ENCODE results near the gene STK17B.
A peak's percentile ranks its signal among the peaks of the same experiment; 100 is the strongest.
"Not testable (repeated sequence)": the region's sequence is repeated elsewhere in the genome, so short reads cannot be mapped to it uniquely, and the experiment has no call there.

The STK17B gene

DNA sequence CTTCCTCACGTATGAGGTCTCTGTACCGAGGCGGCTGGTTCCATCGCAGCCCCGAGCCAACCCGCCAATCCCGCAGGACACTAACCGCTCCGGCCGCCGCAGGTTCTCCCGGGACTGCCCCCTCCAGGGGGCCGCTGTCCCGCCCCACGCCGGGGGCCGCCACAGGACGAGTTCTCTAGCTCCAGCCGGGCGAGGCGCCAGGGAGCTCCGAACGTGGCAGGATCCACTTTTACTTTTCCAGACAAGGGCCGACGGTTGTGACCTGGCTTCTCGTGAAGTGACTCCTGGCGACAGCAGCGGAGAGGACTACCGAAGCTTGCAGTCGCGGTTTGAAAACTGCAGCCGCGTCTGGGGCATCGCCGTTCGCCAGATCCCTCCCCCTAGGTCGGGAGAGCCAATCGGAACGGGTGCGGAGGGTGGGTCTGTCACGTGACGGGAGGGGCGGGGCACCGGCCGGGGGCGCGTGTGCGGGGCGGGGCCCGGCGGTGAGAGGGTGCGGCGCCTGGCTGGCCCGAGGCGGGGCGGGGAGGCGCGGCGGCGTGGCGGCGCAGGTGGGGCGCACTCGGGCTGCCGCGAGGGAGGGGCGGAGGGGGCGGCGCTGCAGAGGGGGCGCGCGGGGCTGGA is at the start of gene STK17B:
Gene STK17B (minus strand): TSS at position 331 of the 624 bp plus-strand sequence. CDS start 8,195 bp downstream, outside the sequence.
- DNase-seq, result peak; percentile 98

DNA sequence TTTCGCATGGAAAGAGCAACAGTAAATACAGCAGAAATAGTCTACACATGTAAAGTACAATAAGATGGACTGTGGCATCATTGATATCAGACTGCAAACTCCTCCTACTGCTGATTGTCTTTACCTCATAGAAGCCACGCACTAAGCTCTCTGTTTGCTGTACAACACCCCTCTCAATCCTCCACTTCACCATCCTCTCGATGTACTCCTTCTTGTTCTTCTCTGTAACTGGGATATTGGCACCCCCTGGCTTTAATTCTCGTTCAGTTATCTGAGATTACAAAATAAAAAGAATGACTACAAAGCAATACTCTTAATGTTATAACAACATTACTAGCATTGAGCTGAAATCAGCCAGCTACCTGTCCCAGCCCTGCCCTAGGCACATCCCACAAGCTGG is 49.3 kb upstream of the STK17B start:
- no peak for DNase-seq

DNA sequence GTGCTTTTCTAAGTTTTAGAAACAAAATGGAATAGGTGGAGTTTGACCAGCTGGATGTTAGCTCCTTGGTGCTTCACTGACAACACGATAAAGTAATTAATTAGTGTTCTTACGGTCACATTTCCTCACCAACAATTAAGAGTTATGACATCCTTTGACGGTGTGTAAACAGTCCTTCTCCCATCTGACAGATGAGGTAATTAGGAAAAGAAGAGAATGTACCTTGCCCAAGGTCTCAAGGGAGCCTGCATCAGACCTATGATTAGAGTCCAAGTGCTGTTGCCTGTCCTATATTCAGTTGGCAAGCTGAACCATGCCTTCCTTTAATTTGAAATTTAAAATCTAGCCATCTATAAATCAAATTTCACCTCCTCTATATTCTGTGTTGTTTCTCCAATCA is 48.3 kb upstream of the STK17B start:
- no peak for DNase-seq

DNA sequence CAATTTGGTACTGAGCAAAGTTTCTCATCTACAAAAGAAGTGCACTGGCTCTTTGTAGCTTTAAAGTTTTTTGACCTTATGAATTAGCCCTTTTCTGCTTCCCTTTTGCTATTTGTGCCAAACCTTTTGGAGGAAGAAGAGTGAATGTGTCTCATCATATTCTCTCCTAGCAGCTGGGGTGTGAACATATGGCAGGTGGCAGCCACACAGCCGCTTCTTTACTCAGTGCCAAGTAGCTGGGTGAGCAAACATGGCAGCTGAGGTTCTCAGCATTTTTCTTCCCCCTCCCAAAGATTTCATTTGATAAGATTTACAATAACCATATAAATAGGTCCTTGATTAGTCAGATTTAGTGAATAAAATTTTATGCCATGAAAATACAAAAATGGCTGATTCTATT is 46.7 kb upstream of the STK17B start:
- DNase-seq, result no peak

DNA sequence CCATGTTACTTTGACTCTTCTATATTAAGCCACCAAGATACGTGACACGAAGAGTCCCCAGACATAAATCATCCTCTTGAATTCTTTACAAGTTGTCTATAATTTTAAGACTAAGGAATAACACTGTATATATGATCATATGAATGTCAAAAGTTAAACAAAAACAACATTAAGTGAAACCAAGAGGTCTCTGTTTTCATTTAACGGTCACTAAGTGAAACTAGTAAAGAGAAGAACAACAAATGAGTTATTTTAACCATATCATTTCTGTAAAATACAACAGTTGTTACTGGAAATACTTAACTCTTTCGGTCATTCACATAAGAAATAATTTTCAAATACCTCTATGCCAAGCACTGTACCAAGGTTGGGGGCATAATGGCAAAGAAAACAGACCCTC is 45.7 kb upstream of the STK17B start:
- DNase-seq, result no peak

DNA sequence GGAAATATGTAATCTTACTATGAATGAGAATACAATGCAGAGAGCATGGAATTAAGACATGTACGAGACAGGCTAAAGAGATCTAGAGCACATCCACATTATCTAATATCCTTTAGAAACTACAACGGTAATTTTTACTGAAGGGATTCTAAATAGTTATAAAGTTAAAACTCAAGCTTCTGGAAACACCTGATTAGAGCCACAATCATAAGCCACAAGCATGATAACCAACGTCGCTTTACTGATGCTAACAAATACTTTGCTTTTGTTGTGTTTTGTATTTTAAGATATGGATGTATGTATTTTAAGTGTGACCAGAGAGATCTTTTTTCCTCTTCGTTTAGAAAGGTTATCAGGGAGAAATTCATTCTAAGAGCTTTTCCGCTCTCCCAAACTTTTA is 44.0 kb upstream of the STK17B start:
- no peak for DNase-seq

DNA sequence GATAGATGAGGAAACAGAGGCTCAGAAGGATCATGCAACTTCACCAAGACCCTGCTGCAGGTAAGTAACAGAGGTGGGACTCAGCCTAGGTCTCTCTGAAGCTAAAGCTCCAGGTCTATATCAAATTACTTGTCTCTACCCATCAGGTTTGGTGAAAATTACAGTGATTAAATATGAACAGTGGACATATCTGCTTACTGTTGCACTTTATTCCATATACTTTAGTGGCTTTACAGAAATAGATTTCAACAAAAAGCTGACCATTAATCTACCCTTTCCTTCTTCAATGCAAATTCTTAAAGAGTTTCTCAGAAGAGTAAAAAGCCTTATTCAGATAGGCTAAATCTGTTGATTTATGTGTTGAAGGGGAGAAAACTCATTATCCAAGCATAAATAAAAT is 42.8 kb upstream of the STK17B start:
- no peak for DNase-seq

DNA sequence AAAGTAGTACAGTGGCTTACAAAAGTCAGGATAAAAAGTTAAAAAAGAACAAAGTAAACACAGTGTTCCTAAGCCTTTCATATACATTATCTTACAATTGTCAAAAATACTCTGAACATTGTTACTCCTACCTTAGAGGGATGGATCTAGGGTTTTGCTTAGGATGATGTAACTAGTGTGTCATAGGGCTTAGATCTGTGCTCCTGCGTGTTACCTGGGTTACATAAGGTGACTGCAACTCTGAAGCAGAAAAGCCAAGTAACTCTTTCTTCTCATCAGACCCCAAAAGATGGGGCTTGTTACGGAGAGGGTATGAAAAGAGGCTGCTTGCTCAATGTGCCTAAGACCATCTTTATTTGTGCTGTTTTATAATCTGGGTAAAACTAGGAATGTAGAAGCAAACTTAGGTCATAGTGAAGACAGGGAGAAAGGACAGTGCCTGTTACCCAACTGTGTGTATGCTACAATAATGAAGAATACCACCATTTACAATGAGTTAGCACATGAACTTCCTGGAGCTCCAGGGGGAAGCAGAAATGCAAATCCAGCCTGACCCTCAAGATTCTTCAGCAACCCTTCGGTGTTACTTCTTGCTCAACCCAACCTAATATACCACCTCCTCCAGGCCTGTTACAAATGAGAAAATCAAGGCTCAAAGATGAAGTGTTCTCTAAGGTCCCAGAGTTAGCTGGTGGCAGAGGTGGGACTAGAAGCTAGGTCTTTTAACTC is 42.0 kb upstream of the STK17B start:
- no peak for DNase-seq

DNA sequence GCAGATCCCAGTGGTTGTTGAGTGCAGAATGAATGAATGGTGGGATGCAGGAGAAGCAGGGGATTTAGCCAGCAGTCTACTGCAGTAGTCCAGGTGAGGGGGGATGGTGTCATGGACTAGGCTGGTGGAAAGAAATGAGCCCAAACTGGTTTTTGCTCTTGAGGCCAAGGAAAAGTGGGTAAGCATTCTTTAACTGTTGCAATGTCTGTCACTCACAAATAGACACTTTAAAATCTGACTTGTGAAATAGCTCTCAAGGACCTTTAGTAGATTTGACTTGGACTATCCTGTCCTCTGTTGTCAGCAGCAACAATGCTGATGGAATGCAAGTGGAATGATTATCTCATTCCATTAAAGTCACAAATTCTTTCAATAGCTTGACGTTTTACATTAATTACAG is 37.5 kb upstream of the STK17B start:
- DNase-seq, result no peak

DNA sequence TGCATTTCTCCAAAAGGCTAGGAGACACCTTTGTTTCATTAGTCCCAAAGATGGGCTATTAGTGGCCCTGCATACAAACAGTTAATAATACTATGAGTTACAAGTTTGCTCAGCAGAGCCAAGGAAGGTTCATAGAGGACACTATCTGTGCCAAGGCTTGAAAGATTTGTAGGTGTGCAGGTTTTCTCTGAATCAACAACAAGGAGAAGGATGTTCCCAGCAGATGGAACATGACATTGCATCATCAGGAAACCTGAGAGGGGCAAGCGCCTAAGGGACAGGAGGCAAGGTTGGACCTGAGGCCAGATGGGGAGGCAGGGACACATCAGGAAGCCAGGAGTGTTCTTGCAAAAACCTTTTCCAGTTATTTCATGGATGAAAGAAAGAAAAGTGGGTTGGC is 35.4 kb upstream of the STK17B start:
- DNase-seq, result no peak

DNA sequence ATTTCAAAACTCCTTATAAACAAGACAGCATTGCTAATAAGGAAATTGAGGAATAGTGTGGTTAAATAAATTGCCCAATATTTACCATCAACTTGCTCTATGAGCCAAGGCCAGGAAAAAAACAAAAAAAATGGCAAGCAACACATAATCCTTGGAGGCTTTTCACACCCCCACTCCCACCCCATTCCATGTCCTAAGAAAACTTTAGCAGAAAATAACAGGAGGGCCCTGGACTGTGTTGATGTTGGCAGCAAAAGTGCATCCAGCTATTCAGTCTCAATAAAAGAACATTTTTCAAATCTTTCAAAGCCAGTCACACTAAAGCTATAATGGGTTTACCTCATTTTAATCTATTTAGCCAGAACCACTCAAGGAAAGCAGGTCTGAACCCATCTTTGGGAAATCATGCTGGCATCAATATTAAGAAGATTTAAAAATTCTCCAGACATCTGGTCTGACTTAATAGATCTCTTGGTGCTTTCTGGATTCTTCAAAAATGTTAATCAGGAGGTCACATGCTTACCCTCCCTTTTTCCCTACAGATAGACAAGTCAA is 34.6 kb upstream of the STK17B start:
- no peak for DNase-seq

DNA sequence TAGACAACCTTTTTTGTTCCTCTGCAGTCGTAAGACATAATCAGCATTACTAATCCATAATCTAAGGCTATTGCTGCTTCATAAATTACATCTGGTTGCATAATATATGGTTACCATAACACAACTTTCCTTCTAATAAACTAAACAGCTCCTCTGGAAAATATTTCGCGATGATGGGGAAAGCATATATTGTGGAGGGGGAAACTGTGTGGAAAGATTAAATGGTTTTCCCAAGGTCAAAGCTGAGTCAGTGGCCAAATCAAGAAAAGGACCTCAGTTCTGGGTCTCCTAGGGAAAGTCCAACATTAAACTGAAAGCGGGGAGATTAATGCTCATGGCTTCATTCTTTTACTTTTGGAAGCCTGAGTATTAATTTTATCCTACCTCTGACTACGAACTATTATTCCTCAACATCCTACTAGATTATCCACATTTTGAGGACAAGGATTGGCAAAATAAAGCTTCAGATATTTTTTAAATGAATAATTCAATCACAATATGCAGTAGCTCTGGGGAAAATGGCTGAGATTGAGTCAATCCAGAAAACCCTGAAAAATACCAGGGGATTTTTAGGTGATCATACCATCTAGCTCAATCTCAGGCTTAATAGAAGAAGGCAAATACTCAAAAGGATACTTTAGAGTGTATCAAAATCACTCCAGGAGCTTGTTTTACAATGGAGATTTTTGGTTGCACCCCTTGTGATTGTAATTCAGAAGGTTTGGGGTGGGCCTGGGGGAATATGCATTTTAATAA is 33.8 kb upstream of the STK17B start:
- DNase-seq, result no peak

DNA sequence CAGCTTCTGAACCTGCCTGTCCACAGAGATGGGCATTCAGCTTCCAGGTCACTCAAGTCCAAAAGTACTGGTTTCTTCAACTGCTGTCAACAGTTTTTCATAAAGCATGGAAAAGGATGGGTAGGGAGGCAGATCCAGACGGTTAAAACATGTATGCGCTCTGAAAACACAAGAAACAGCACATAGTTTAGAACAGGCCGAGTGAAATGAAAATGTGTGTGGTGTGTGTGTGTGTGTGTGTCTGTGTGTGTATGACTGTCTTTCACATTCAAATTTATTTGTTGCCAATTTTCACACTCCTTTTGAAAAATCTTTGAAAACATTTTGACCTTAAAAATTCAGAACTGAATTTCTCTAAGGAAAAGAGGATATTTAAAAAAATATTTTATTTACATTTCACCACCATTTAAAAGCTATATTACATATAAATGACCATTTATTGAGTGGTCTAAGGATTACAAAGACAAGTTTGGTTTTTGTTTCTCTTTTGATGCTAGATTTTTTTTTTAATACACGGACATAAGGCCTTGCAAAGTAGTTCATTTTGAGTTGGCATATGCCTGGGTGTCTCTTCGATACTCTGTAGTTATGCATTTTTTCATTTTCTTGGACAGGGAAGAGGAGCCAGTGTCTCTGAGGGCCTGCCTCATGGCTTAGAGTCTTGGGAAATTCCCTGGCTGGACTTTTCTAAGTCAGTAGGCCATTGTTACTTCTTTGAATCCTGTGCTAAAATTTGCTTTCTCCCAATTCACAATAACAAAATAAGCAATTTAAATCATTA is 30.0 kb upstream of the STK17B start:
- no peak for DNase-seq

DNA sequence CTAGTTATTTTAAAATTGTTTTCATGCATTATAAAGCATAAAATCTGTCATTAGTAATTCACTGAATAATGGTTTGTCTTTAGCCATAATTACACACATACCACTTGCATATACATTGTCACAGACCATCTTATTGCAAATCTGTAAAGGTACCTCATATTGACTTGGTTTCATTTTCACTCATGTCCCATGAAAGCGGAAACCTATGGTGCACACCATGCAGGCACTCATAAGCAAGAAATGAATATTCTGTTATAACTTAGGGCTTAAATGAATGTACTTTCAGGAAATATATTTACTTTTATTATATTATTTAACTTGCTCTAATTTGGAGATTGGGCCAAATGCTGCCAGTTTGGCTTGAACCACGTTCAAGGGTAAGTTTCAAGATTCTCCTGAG is 29.2 kb upstream of the STK17B start:
- DNase-seq, result no peak

DNA sequence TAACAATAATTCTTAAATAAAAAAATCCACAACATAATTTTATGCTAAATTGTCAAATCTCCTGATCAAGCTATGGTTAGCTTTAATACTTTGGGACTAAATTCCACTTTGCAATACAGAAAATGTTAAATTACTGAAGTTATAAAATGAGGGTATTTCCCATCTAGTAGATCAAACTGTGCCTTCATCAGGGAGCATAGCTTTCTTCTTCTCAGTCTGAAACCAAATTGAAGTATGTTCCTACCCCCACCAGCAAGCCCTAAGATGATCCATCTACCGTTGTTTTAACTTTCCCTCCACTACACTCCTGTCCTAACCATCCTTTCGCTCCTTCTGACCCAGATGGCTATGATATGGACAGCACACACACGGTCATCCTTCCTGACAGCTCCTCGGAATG is 24.4 kb upstream of the STK17B start:
- no peak for DNase-seq

DNA sequence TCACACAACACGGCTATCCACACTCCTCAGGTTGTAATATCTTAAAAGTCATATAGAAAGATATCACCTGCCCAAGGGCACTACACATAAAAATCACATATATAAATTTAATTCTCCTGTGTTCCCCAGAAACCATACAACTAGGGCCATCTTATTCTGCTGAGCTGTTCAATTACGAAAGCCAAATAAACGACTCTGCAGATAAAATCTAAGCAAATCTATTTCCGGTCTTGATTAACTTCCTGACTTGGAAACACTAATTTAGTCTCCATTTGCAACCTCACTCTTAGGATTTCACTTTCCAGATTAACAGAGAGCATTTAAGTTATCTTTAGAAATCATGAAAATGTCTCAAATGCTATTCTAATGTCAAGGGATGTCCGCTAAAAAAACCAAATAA is 23.9 kb upstream of the STK17B start:
- DNase-seq, result no peak

DNA sequence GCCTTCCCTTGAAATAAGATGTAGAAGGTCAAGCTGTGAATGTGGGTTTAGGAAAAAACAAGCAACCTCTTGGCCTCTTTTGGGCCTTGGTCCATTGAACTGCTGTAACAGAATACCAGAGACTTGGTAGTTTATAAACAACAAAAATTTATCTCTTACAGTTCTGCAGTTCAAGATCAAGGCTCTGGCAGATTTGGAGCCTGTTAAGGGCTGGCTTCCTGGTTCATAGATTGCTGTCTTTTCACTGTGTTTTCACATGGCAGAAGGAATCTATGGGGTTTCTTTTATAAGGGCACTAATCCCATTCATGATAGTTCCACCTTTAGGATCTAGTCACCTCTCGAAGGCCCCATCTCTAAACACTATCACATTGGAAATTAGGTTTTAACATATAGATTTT is 20.2 kb upstream of the STK17B start:
- DNase-seq, result no peak

DNA sequence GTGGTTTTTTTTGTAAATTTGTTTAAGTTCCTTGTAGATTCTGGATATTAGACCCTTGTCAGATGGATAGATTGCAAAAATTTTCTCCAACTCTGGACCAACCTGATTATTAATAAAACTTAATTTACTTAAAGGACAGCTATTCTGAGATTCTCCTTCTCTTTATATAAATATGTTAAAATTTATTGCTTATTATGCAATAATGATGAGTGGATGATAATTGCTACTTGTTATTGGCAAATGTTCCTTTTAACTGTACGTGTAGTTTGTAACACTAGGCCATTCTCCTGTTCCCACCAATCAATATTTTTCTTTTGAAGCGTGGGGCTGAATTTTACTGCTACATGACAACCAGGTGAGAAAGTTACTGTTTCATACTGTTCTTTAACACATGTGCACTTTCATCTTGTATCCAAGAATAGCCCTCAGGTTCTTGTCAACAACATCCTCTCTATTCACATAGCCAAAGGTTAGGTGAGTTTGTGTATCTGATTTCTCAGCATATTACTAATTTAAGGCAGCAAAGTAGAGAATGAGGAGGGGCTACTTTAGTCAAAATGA is 16.6 kb upstream of the STK17B start:
- no peak for DNase-seq

DNA sequence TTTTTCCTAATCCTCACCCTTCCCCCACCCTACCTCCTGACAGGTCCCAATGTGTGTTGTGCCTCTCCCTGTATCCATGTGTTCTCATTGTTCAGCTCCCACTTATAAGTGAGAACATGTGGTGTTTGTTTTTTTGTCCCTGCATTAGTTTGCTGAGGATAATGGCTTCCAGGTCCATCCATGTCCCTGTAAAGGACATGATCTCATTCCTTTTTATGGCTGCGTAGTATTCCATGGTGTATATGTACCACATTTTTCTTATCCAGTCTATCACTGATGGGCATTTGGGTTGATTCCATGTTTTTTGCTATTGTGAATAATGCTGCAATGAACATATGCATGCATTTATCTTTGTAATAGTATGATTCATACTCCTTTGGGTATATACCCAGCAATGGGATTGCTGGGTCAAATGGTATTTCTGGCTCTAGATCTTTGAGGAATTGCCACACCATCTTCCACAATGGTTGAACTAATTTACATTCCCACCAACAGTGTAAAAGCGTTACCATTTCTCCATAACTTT is 15.9 kb upstream of the STK17B start:
- not testable (repeated sequence) for DNase-seq

DNA sequence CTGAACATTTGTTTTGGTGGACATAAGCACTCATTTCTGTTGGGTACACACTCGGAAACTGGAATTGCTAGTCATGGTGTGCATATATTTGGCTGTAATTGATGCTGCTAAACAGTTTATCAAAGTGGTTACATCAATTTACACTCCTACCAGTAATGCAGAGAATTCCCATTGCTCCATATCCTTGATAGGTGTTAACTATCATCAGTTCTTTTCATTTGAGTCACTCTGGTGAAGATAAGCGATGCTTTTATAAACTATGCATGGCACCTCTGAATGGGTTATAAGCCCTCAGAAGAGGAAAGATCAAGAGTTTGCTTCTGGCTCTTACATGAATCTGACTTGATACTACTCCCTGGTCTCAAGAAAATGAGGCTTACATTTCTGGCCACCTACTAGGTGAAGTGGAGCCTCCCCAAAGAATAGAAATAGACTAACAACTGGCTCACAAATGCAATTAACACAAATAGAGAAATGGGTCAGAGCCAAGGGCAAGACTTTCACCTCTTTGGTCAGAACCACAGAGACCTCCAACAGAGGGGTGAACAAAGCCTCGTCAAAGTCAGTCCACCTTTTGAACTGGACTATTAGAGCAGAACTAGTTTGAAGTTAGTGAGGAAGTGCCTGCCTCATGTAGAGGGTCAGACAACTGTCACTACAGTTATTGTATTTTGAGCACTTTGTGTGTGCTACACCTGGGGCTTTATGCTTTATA is 15.0 kb upstream of the STK17B start:
- no peak for DNase-seq

DNA sequence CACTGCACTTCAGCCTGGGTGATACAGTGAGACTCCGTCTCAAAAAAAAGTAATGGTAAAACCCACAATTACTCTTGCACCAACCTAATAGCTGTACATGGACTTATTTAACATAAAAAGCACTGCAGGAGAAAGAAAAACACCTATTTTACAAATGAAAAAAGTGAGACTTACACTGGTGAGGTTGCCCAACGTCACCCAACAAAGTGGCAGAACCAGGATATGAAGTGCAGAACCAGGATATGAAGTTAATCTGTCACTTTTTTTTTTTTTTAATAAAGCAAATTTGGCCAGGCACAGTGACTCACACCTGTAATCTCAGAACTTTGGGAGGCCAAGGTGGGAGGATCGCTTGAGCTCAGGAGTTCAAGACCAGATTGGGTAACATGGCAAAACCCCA is 13.5 kb upstream of the STK17B start:
- DNase-seq, result no peak

Data from stimulated activated CD4-positive, alpha-beta T cell treated with anti-CD3 and anti-CD28 coated beads, Interleukin-12 subunit alpha, Interleukin-12 subunit beta, amount 100 ng/mL, for 4 hours (primary cell).